OCI-LY7 (cell line): ENCODE measurements around the gene WWOX. TPM values are rescaled to one million over a fixed set of nuclear protein-coding genes. Genes with fewer than 3 reads are reported as not detected.

ENCODE experiments used
- BruUV-seq: library from RNA; stranded (reverse); fragments of 400-500 nt; replicated peaks from 2 replicates; lab custom pipeline; 2021; lab: Mats Ljungman, UMichigan
- CTCF ChIA-PET: fragments of 300-600 bp; sonication (Branson Sonifier 250); formaldehyde crosslinking; loops from one replicate; lab custom pipeline; 2022; ENCODE audit warnings: antibody characterized with exemption; ENCODE audit not compliant: unreplicated experiment; lab: Charles Lee
- POLR2A ChIA-PET: fragments of 300-600 bp; sonication (Branson Sonifier 250); formaldehyde crosslinking; loops from one replicate; lab custom pipeline; 2022; ENCODE audit warnings: antibody characterized with exemption; lab: Charles Lee
- DNase-seq: peaks from one replicate; pipeline ENCODE4 v3.0.0-alpha.2; 2015; ENCODE audit warnings: low spot score
- H2AFZ ChIP-seq: fragments of 200-600 bp; sonication (generic), shearing (Covaris generic); 2 replicates; pipeline ENCODE4 v1.6.1; 2014; ENCODE audit warnings: mild to moderate bottlenecking, antibody characterized with exemption, low read length, moderate library complexity
- H3K27ac ChIP-seq: fragments of 200-600 bp; sonication (generic); 2 replicates; pipeline ENCODE4 v1.5.1; 2014; ENCODE audit warnings: mixed run types, low read depth, mild to moderate bottlenecking, moderate library complexity, low read length, inconsistent platforms; ENCODE audit not compliant: poor library complexity, severe bottlenecking
- H3K36me3 ChIP-seq: fragments of 200-600 bp; sonication (generic); 2 replicates; pipeline ENCODE4 v1.6.1; 2014; ENCODE audit warnings: mild to moderate bottlenecking, antibody characterized with exemption, low read length, moderate library complexity, mixed read lengths; ENCODE audit not compliant: insufficient read depth
- H3K4me1 ChIP-seq: fragments of 200-600 bp; sonication (generic); 2 replicates; pipeline ENCODE4 v1.5.1; 2014; ENCODE audit warnings: mild to moderate bottlenecking, low read length; ENCODE audit not compliant: insufficient read depth, poor library complexity, severe bottlenecking
- H3K4me2 ChIP-seq: fragments of 200-600 bp; sonication (generic); 2 replicates; pipeline ENCODE4 v1.6.1; 2014; ENCODE audit warnings: mild to moderate bottlenecking, low read length
- H3K4me3 ChIP-seq: fragments of 200-600 bp; sonication (generic); 2 replicates; pipeline ENCODE4 v1.5.1; 2014; ENCODE audit warnings: mild to moderate bottlenecking, low read depth, low read length; ENCODE audit not compliant: poor library complexity, severe bottlenecking
- H3K79me2 ChIP-seq: fragments of 200-600 bp; sonication (generic); 2 replicates; pipeline ENCODE4 v1.6.1; 2016; ENCODE audit warnings: low read depth, mild to moderate bottlenecking, low read length, moderate library complexity, mixed read lengths; ENCODE audit not compliant: insufficient read depth
- H3K9me2 ChIP-seq: fragments of 200-600 bp; sonication (generic); 2 replicates; pipeline ENCODE4 v1.6.1; 2016; ENCODE audit warnings: mild to moderate bottlenecking, low read length, mixed read lengths; ENCODE audit not compliant: insufficient read depth
- H3K9me3 ChIP-seq: fragments of 200-600 bp; sonication (generic); 2 replicates; pipeline ENCODE4 v1.6.1; 2014; ENCODE audit warnings: mild to moderate bottlenecking, mixed run types, low read length, mixed read lengths
- H4K20me1 ChIP-seq: fragments of 200-600 bp; sonication (generic); 2 replicates; pipeline ENCODE4 v1.6.1; 2014; ENCODE audit warnings: mild to moderate bottlenecking, antibody characterized with exemption, low read length, moderate library complexity, mixed read lengths; ENCODE audit not compliant: insufficient read depth
- CTCF ChIP-seq: fragments of 200-600 bp; sonication (generic); conservative IDR thresholded peaks from 2 replicates; pipeline ENCODE4 v1.5.1; 2014; ENCODE audit warnings: mild to moderate bottlenecking, antibody characterized with exemption, low read length, moderate library complexity, mixed read lengths
- EZH2phosphoT487 ChIP-seq: fragments of 200-600 bp; sonication (generic); IDR thresholded peaks from 2 replicates; pipeline ENCODE4 v1.6.1; 2018; ENCODE audit warnings: low read depth, borderline replicate concordance, mild to moderate bottlenecking, mixed run types, antibody characterized with exemption, low read length, moderate library complexity, mixed read lengths
- intact Hi-C: fragments of 100-400 bp; cut with micrococcal nuclease; formaldehyde crosslinking; loops from one replicate; pipeline ENCODE4 v1.10.0; 2022; ENCODE audit not compliant: unreplicated experiment
- total RNA-seq, 2 experiments: library from RNA; depleted of rRNA in 1 of 2; stranded (reverse); fragments of >200 nt in 1 of 2; shearing (Covaris generic) in 1 of 2; gene quantifications; 2 replicates each; pipeline ENCODE4 v1.2.3, GENCODE V29; 2014 to 2022

The WWOX gene
- total RNA-seq, 2 experiments from 2014 or later: 40.2 to 47.6 TPM

- no peaks in the 10 kb centered on the region for H3K9me3 ChIP-seq
- POLR2A ChIA-PET: interaction anchor here (0.7 to 0.9 kb wide), 2 partner anchors 9 to 12 kb away, joined by 5 to 7 read pairs; no protein-coding TSS in a partner anchor
- no peaks in the 10 kb centered on the region for H3K79me2 ChIP-seq
- no peak for TF ChIP-seq EZH2phosphoT487
- TF ChIP-seq CTCF: no peak
- H3K4me1 ChIP-seq: no peaks in the 10 kb centered on the region
- H4K20me1 ChIP-seq: no peaks in the 10 kb centered on the region
- no peak overlapping the region for H3K27ac ChIP-seq
- H3K36me3 ChIP-seq: no peaks in the 10 kb centered on the region
- no peak overlapping the region for H3K4me2 ChIP-seq
- intact Hi-C loops: no loop called here
- no peak for DNase-seq
- no peaks in the 10 kb centered on the region for H3K9me2 ChIP-seq
- no peak overlapping the region for H3K4me3 ChIP-seq
- CTCF ChIA-PET: no interaction called here
- BruUV-seq: no TSS peak
- H2AFZ ChIP-seq: no peak overlapping the region
Measured at GRCh38 chr16:79054211-79054984, 954.9 kb downstream of the WWOX start.

DNA sequence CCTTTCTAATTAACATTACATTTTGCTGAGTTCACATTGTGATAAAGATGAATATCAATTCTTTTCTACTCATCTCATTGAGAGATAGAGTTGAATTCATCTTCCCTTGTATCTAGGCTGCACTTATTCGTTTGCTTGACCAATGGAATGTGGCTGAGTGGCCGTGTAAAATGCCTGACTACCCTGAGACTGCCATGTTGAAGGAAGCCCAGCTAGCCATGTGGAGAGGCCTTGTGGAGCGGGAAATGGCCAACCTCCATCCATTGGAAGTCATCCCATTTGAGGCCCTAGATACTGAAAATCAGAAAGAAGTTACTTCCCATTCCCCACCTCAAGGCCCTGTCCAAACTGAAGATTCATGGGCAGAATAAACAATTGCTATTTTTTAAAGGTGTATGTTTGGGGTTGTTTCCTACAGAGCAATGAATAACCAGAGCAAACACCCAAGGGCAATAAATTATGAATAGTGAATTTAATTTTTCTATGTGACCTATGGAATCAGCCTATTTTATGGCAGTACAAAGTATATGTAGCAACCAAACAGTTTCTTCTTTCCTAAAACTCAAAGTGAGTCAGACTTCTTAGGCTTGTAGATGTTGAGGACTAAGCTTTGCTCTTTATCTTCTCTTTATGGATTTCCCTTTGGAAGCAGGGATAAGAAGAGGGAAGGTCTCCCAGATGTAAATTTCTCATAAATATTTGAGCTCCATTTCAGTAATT is 956.0 kb downstream of the WWOX start:
- intact Hi-C loops: no loop called here
- ChIA-PET CTCF (no interaction called here), POLR2A (no interaction called here)
- no peaks in the 10 kb centered on the region for H4K20me1 ChIP-seq
- H3K4me1 ChIP-seq: no peaks in the 10 kb centered on the region
- no peaks in the 10 kb centered on the region for H3K36me3 ChIP-seq
- no TSS peak for BruUV-seq
- no peak overlapping the region for H3K4me2 ChIP-seq
- TF ChIP-seq EZH2phosphoT487 (no peak), CTCF (no peak)
- no peaks in the 10 kb centered on the region for H3K79me2 ChIP-seq
- no peaks in the 10 kb centered on the region for H3K9me3 ChIP-seq
- H3K27ac ChIP-seq: no peak overlapping the region
- no peak for DNase-seq
- H3K4me3 ChIP-seq: no peak overlapping the region
- H2AFZ ChIP-seq: no peak overlapping the region
- H3K9me2 ChIP-seq: no peaks in the 10 kb centered on the region
